Measurements from ENCODE around the gene MYL11.
A peak's percentile ranks its signal among the peaks of the same experiment; 100 is the strongest.
"Not testable (repeated sequence)": the region's sequence is repeated elsewhere in the genome, so short reads cannot be mapped to it uniquely, and the experiment has no call there.

The MYL11 gene, protein sequence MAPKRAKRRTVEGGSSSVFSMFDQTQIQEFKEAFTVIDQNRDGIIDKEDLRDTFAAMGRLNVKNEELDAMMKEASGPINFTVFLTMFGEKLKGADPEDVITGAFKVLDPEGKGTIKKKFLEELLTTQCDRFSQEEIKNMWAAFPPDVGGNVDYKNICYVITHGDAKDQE

DNA sequence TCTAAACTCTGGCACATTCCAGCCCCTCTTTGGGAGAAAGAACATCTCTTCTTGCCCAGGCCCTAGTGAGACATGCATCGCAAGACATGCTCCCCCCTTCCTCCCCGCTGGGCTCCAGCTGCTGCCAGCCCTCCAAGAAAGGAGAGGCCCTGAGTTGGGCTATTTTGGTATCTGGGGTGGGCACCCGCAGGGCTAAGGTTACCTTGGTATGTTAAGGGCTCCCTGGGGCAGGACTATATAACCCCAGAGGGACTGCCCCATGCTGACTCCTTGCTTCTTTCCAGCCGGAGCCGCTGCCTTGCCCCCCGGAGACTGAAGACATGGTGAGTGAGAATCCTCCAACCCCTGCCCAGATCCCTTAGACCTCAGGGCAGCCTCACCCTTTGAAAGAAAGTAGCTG, at the start of gene MYL11:
Gene MYL11 (plus strand): TSS at position 265 of the 400 bp plus-strand sequence. CDS start 56 bp downstream, at position 321.
- no peaks in the 10 kb centered on the region for H3K27me3 ChIP-seq (ENCODE audit: insufficient read depth, low read length)
- no peaks in the 10 kb centered on the region for H3K36me3 ChIP-seq (ENCODE audit: insufficient read depth, low read length)
- H3K27ac ChIP-seq (ENCODE audit: low read depth, low read length) = no peak within 1 kb of the TSS
- H3K79me2 ChIP-seq (ENCODE audit: control insufficient read depth, insufficient read depth, low read length, unreplicated experiment) = peaks cover 9% of the 10 kb centered on the region
- H3K4me1 ChIP-seq (ENCODE audit: control insufficient read depth, insufficient read depth, low read length, unreplicated experiment) = peaks cover 6% of the 10 kb centered on the region
- no peak within 1 kb of the TSS for H2AFZ ChIP-seq (ENCODE audit: low read length, unreplicated experiment)
- H3K4me3 ChIP-seq (ENCODE audit: low read depth, low read length) = no peak within 1 kb of the TSS

DNA sequence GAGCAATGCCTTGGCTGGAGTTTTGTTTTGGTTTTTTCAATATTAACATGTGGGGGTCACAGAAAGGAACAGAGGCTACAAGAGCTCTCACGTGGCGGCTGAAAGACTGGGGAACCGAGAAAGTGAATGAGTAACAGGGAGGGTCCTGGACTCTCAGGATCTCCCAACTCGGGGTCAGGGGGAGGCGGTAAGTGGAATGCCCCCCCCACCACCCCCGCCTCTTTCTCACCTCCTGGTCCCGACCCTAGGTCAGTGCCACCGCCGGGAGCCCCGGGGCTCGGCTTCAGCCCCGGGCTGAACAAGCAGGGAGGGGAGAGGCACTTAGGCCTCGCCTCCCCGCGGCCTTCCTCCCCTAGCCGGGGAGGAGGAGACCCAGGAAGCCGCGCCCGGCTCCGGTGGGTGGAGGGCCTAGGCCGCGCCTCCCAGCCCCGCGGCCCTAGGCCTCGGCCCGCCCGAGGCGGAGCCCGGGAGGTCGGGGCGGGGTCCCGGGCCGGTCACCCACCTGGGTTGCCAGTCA, 40.1 kb upstream of the MYL11 start:
- not testable (repeated sequence) for H3K27me3 ChIP-seq (ENCODE audit: insufficient read depth, low read length); H3K36me3 ChIP-seq (ENCODE audit: insufficient read depth, low read length); H3K4me1 ChIP-seq (ENCODE audit: control insufficient read depth, insufficient read depth, low read length, unreplicated experiment)
- H3K27ac ChIP-seq (ENCODE audit: low read depth, low read length) = peak overlapping the region; percentile 81; the same call in 1 of the 2 replicates
- peak overlapping the region; percentile 81 for H3K4me3 ChIP-seq (ENCODE audit: low read depth, low read length)
- H3K79me2 ChIP-seq (ENCODE audit: control insufficient read depth, insufficient read depth, low read length, unreplicated experiment) = peaks cover 13% of the 10 kb centered on the region
- peak overlapping the region; percentile 60 for H2AFZ ChIP-seq (ENCODE audit: low read length, unreplicated experiment)

DNA sequence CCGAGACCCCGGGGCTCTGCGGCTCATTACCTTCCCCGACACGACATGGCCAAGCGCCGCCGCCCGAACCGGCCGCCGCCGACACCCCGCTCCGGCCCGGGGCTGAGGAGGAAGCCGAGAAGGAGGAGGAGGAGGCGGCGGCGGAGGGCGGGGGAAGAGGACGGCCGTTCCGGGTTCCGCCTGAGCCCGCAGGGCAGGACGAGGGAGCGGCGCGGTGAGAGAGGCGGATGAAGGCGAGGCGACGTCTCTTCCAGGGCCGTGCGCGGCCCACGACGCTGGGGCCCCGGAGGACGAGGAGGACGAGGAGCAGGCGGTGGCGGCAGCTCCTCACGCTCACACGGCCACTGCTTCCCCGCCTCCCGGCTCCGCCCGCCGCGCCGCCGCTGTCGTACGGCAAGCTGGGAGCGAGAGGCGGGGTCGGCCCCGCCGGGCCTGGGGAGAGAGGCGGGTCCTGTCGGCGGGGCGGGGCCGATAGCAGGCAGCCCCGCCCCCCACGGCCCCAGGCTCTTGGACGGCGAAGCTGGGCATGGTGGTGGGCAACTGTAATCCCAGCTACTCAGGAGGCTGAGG, 39.5 kb upstream of the MYL11 start:
- Histone ChIP-seq H3K4me3 (ENCODE audit: low read depth, low read length) (peak overlapping the region; percentile 81), H2AFZ (ENCODE audit: low read length, unreplicated experiment) (peak overlapping the region; percentile 68), H3K27ac (ENCODE audit: low read depth, low read length) (peak overlapping the region; percentile 81), H3K79me2 (ENCODE audit: control insufficient read depth, insufficient read depth, low read length, unreplicated experiment) (peaks cover 13% of the 10 kb centered on the region)
- H3K4me1 ChIP-seq (ENCODE audit: control insufficient read depth, insufficient read depth, low read length, unreplicated experiment); H3K36me3 ChIP-seq (ENCODE audit: insufficient read depth, low read length); H3K27me3 ChIP-seq (ENCODE audit: insufficient read depth, low read length): not testable (repeated sequence)

DNA sequence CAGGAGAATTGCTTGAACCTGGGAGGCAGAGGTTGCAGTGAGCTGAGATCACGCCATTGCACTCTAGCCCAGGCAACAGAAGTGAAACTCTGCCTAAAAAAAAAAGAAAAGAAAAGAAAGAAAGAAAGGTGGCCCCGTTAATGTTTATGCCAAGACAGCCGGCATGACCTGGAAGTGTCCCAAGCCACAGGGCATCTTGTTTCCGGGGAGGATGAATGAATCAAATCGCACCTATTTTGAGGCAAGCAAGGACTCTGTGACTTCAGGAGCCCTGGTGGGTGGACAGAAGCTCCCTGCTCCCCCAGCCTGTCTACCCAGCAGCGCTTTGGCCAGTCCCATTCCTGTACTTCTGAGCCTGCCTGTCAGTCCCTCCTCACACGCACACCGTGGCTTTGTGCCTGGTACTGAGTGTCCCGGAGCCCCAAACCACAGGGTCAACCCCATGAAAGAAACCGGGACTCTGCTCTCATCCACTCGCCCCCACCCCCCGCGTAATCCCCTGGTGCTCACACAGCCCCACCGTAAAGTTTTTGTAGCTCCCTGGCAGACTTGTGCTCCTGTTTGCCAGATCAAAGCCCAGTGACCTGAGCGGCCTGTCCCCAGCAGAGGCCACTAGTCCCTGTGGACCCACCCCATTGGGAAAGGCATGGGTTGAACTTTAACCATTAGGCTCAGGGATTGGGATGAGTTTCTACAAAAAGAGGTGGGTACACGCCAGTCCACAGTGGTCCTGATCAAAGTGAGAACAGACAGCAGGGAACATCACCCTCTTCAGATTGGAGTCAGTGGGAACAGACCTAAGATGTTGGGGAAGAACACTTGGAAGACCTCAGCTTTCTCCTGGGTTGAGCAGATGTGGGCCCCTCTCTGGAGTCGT, 38.8 kb upstream of the MYL11 start:
- Histone ChIP-seq H3K4me1 (ENCODE audit: control insufficient read depth, insufficient read depth, low read length, unreplicated experiment) (peaks cover 4% of the 10 kb centered on the region), H3K36me3 (ENCODE audit: insufficient read depth, low read length) (no peaks in the 10 kb centered on the region), H3K79me2 (ENCODE audit: control insufficient read depth, insufficient read depth, low read length, unreplicated experiment) (peaks cover 8% of the 10 kb centered on the region), H3K27me3 (ENCODE audit: insufficient read depth, low read length) (no peaks in the 10 kb centered on the region), H3K27ac (ENCODE audit: low read depth, low read length) (peak overlapping the region; percentile 81), H2AFZ (ENCODE audit: low read length, unreplicated experiment) (peak overlapping the region; percentile 21), H3K4me3 (ENCODE audit: low read depth, low read length) (peak overlapping the region; percentile 81)

DNA sequence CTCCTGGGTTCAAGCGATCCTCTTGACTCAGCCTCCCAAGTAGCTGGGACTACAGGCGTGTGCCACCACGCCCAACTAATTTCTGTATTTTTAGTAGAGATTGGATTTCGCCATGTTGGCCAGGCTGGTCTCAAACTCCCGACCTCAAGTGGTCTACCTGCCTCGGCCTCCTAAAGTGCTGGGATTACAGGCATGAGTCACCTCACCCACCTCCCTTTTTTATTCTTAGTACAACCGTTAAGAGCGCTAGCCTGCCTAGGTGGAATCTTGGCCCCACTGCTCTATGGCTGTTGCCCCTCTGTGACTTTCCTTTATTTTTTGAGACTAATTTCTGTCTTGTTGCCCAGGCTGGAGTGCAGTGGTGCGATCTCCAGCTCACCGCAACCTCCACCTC, 36.6 kb upstream of the MYL11 start:
- not testable (repeated sequence) for H3K27me3 ChIP-seq (ENCODE audit: insufficient read depth, low read length); H2AFZ ChIP-seq (ENCODE audit: low read length, unreplicated experiment); H3K4me1 ChIP-seq (ENCODE audit: control insufficient read depth, insufficient read depth, low read length, unreplicated experiment); H3K36me3 ChIP-seq (ENCODE audit: insufficient read depth, low read length); H3K27ac ChIP-seq (ENCODE audit: low read depth, low read length); H3K4me3 ChIP-seq (ENCODE audit: low read depth, low read length); H3K79me2 ChIP-seq (ENCODE audit: control insufficient read depth, insufficient read depth, low read length, unreplicated experiment)

DNA sequence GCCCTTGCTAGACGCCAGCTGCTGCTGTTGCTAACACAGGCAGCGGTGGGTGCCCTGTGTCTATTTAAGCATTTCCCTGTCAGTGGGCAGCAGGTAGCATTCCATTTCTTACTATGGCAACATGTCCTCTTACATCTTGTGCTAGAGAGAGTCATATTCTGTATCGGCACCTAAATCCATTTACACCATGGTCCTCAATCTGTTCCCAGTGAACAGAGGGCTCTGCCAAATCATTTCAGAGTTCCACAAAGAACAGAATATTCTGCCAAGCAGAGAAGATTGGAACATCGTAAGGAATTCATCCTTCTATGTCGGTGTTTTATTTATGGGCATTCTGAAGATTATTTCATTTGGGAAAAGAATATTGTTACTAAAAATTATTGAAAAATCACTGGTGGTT, 35.9 kb upstream of the MYL11 start:
- H3K4me1 ChIP-seq (ENCODE audit: control insufficient read depth, insufficient read depth, low read length, unreplicated experiment); H2AFZ ChIP-seq (ENCODE audit: low read length, unreplicated experiment); H3K4me3 ChIP-seq (ENCODE audit: low read depth, low read length); H3K27ac ChIP-seq (ENCODE audit: low read depth, low read length); H3K79me2 ChIP-seq (ENCODE audit: control insufficient read depth, insufficient read depth, low read length, unreplicated experiment); H3K27me3 ChIP-seq (ENCODE audit: insufficient read depth, low read length); H3K36me3 ChIP-seq (ENCODE audit: insufficient read depth, low read length): not testable (repeated sequence)

DNA sequence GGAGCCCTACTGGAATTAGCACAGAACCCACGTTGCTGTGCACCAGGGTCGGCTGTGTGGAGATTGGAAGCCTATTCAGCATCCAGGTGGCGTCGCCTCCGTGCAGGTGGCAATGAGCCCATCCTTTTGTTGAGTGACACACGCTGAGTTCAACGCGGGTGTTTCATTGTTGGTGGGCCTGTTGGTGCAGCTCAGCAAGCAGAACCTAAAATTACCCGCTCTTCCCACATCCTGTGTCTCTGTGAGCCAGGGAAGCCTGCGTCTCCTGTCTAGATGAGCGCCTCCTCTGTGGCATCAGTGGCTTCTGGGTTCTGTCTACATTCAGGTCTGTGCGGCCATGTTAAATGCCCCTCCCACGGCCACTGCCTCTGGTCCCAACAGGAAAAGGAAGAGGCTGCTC, 34.0 kb upstream of the MYL11 start:
- Histone ChIP-seq H3K36me3 (ENCODE audit: insufficient read depth, low read length) (no peaks in the 10 kb centered on the region), H2AFZ (ENCODE audit: low read length, unreplicated experiment) (no peak overlapping the region), H3K27ac (ENCODE audit: low read depth, low read length) (no peak overlapping the region), H3K4me3 (ENCODE audit: low read depth, low read length) (no peak overlapping the region), H3K79me2 (ENCODE audit: control insufficient read depth, insufficient read depth, low read length, unreplicated experiment) (no peaks in the 10 kb centered on the region), H3K27me3 (ENCODE audit: insufficient read depth, low read length) (no peaks in the 10 kb centered on the region), H3K4me1 (ENCODE audit: control insufficient read depth, insufficient read depth, low read length, unreplicated experiment) (peaks cover 4% of the 10 kb centered on the region)

DNA sequence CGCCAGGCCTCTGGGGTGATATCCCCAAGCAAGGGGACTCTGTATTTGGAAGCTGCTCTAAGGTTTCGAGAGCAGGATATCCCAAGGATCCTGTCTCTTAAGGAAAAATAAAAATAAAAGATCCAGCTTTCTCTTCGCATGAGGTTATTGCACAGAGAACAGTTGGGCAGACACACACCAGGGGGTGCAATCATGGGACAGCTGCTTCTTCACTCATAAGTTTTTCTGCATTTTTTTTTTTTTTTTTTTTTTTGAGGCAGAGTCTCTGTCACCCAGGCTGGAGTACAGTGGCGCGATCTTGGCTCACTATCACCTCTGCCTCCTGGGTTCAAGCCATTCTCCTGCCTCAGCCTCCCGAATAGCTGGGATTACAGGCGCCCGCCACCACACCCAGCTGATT, 32.6 kb upstream of the MYL11 start:
- H3K79me2 ChIP-seq (ENCODE audit: control insufficient read depth, insufficient read depth, low read length, unreplicated experiment); H3K27ac ChIP-seq (ENCODE audit: low read depth, low read length); H2AFZ ChIP-seq (ENCODE audit: low read length, unreplicated experiment): not testable (repeated sequence)

DNA sequence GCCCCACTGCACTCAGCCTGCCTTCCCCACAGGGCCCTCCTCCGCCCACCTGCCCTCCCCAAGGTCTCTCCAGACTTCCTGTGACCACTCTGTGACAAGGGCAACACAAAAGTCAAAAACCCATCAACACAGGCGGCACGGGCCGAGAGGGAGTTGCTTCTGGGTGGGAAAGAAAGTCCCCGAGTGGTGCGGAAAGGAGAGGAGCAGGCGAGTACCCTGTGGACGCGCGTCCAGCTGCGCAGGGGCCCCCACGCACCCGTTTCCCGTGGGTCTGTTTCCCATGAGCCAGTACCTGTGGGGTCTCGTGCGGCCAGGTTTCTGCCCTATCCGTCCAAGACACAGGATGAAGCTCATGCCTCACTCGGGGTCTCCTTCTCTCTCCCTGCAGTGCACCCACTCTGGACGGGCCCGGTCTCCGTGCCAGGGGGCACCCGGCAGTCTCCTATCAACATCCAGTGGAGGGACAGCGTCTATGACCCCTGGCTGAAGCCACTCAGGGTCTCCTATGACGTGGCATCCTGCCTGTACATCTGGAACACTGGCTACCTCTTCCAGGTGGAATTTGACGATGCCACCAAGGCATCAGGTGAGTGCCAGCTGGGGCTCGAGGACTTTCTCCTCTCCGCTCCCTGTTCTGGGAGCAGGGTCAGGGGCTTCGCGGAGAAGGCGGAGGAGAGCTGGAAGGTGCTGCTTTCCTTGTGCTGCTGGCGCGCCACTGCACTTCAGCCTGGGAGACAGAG, 31.7 kb upstream of the MYL11 start:
- Histone ChIP-seq H3K27me3 (ENCODE audit: insufficient read depth, low read length) (no peaks in the 10 kb centered on the region), H3K4me3 (ENCODE audit: low read depth, low read length) (no peak overlapping the region), H3K4me1 (ENCODE audit: control insufficient read depth, insufficient read depth, low read length, unreplicated experiment) (no peaks in the 10 kb centered on the region), H3K27ac (ENCODE audit: low read depth, low read length) (no peak overlapping the region), H3K79me2 (ENCODE audit: control insufficient read depth, insufficient read depth, low read length, unreplicated experiment) (no peaks in the 10 kb centered on the region), H2AFZ (ENCODE audit: low read length, unreplicated experiment) (no peak overlapping the region), H3K36me3 (ENCODE audit: insufficient read depth, low read length) (no peaks in the 10 kb centered on the region)

More for the DNA sequence above, 32.6 kb upstream of the MYL11 start:
- not testable (repeated sequence) for H3K4me1 ChIP-seq (ENCODE audit: control insufficient read depth, insufficient read depth, low read length, unreplicated experiment); H3K4me3 ChIP-seq (ENCODE audit: low read depth, low read length); H3K27me3 ChIP-seq (ENCODE audit: insufficient read depth, low read length); H3K36me3 ChIP-seq (ENCODE audit: insufficient read depth, low read length)

DNA sequence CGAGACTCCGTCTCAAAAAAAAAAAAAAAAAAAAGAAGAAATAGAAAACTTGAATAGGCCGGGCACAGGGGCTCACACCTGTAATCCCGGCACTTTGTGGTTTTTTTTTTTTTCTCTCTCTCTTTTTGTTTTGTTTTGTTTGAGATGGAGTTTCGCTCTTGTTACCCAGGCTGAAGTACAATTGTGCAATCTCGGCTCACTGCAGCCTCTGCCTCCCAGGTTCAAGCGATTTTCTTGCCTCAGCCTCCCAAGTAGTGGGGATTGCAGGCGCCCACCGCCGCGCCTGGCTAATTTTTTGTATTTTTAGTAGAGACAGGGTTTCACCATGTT, 31.1 kb upstream of the MYL11 start:
- H3K4me1 ChIP-seq (ENCODE audit: control insufficient read depth, insufficient read depth, low read length, unreplicated experiment); H3K27ac ChIP-seq (ENCODE audit: low read depth, low read length); H3K79me2 ChIP-seq (ENCODE audit: control insufficient read depth, insufficient read depth, low read length, unreplicated experiment); H3K27me3 ChIP-seq (ENCODE audit: insufficient read depth, low read length); H3K36me3 ChIP-seq (ENCODE audit: insufficient read depth, low read length); H2AFZ ChIP-seq (ENCODE audit: low read length, unreplicated experiment); H3K4me3 ChIP-seq (ENCODE audit: low read depth, low read length): not testable (repeated sequence)

Measured in ACC112 (cell line).